Stimulated activated CD4-positive, alpha-beta T cell treated with anti-CD3 and anti-CD28 coated beads, Interleukin-12 subunit alpha, Interleukin-12 subunit beta, amount 100 ng/mL, for 4 hours (primary cell): Measurements from ENCODE around the gene NEK11.

Experiments used
- DNase-seq: peaks from one replicate; pipeline ENCODE4 v3.0.0-alpha.2; 2020

Gene NEK11

GRCh38 chr3:131142580-131142979 lies 115.9 kb downstream of the NEK11 start:
- DNase-seq = no peak

GRCh38 chr3:131143802-131144201 lies 117.1 kb downstream of the NEK11 start:
- no peak for DNase-seq

- no peak for DNase-seq
Observed at GRCh38 chr3:131147534-131147933, 120.9 kb downstream of the NEK11 start.

GRCh38 chr3:131158434-131158833 lies 131.8 kb downstream of the NEK11 start:
- no peak for DNase-seq

GRCh38 chr3:131162516-131162915 lies 135.8 kb downstream of the NEK11 start:
- DNase-seq = no peak

GRCh38 chr3:131167867-131168266 lies 141.2 kb downstream of the NEK11 start:
- DNase-seq = no peak

GRCh38 chr3:131169331-131169730 lies 142.7 kb downstream of the NEK11 start:
- DNase-seq = no peak

GRCh38 chr3:131172502-131173200 lies 146.0 kb downstream of the NEK11 start:
- no peak for DNase-seq

- DNase-seq = no peak
Observed at GRCh38 chr3:131174752-131175151, 148.1 kb downstream of the NEK11 start.

GRCh38 chr3:131178710-131179375 lies 152.2 kb downstream of the NEK11 start:
- DNase-seq = no peak

GRCh38 chr3:131192701-131193100 lies 166.0 kb downstream of the NEK11 start:
- no peak for DNase-seq

- DNase-seq = no peak
Observed at GRCh38 chr3:131193641-131194238, 167.1 kb downstream of the NEK11 start.

- DNase-seq = no peak
Observed at GRCh38 chr3:131194816-131195215, 168.1 kb downstream of the NEK11 start.

GRCh38 chr3:131200636-131201199 lies 174.0 kb downstream of the NEK11 start:
- DNase-seq = no peak

- DNase-seq = no peak
Observed at GRCh38 chr3:131216330-131216729, 189.7 kb downstream of the NEK11 start.

- no peak for DNase-seq
Observed at GRCh38 chr3:131216801-131217200, 190.1 kb downstream of the NEK11 start.

GRCh38 chr3:131217296-131217741 lies 190.6 kb downstream of the NEK11 start:
- no peak for DNase-seq

GRCh38 chr3:131218196-131218595 lies 191.5 kb downstream of the NEK11 start:
- no peak for DNase-seq

GRCh38 chr3:131221731-131222130 lies 195.1 kb downstream of the NEK11 start:
- no peak for DNase-seq

GRCh38 chr3:131222599-131222998 lies 195.9 kb downstream of the NEK11 start:
- no peak for DNase-seq

- no peak for DNase-seq
Observed at GRCh38 chr3:131223373-131224289, 197.0 kb downstream of the NEK11 start.

- no peak for DNase-seq
Observed at GRCh38 chr3:131224886-131225550, 198.3 kb downstream of the NEK11 start.
